Effector memory CD4-positive, alpha-beta T cell (primary cell): ENCODE data around the gene DPYSL4.

Experiments
- DNase-seq, 3 donors: peaks; one replicate each; pipeline ENCODE4 v3.0.0-alpha.2; 2020
- H3K27ac ChIP-seq: 2 replicates; pipeline ENCODE4 v1.7.0; 2013; ENCODE audit warnings: mild to moderate bottlenecking, low read length, moderate library complexity; ENCODE audit not compliant: insufficient read depth, poor library complexity, severe bottlenecking
- H3K27me3 ChIP-seq: replicated peaks from 2 replicates; pipeline ENCODE4 v1.7.0; 2013; ENCODE audit warnings: mild to moderate bottlenecking, low read length; ENCODE audit not compliant: insufficient read depth, control insufficient read depth, poor library complexity, severe bottlenecking
- H3K36me3 ChIP-seq: 2 replicates; pipeline ENCODE4 v1.7.0; 2013; ENCODE audit warnings: mild to moderate bottlenecking, low read length, moderate library complexity; ENCODE audit not compliant: control insufficient read depth, insufficient read depth
- H3K4me1 ChIP-seq: 2 replicates; pipeline ENCODE4 v1.7.0; 2013; ENCODE audit warnings: low read length, mild to moderate bottlenecking; ENCODE audit not compliant: control insufficient read depth, insufficient read depth, poor library complexity, severe bottlenecking
- H3K4me3 ChIP-seq: 2 replicates; pipeline ENCODE4 v1.7.0; 2013; ENCODE audit warnings: low read length, low read depth, mild to moderate bottlenecking; ENCODE audit not compliant: insufficient read depth, poor library complexity, severe bottlenecking
- H3K9me3 ChIP-seq: 2 replicates; pipeline ENCODE4 v1.7.0; 2013; ENCODE audit warnings: mild to moderate bottlenecking, low read length, moderate library complexity; ENCODE audit not compliant: control insufficient read depth

DPYSL4 gene

GRCh38 chr10:132242103-132242840 lies 55.5 kb downstream of the DPYSL4 start:
- Histone ChIP-seq H3K9me3 (no peaks in the 10 kb centered on the region), H3K27me3 (no peaks in the 10 kb centered on the region), H3K27ac (no peak overlapping the region), H3K4me1 (no peaks in the 10 kb centered on the region), H3K36me3 (no peaks in the 10 kb centered on the region), H3K4me3 (no peak overlapping the region)
- no peak for DNase-seq

- H3K4me1 ChIP-seq = no peaks in the 10 kb centered on the region
- no peak for DNase-seq
- no peaks in the 10 kb centered on the region for H3K36me3 ChIP-seq
- no peak overlapping the region for H3K27ac ChIP-seq
- no peak overlapping the region for H3K4me3 ChIP-seq
- no peaks in the 10 kb centered on the region for H3K27me3 ChIP-seq
- H3K9me3 ChIP-seq = no peaks in the 10 kb centered on the region
Observed at GRCh38 chr10:132243141-132243540, 56.4 kb downstream of the DPYSL4 start.

GRCh38 chr10:132243626-132244025 lies 56.9 kb downstream of the DPYSL4 start:
- Histone ChIP-seq H3K4me1 (no peaks in the 10 kb centered on the region), H3K27me3 (no peaks in the 10 kb centered on the region), H3K9me3 (no peaks in the 10 kb centered on the region), H3K27ac (no peak overlapping the region), H3K36me3 (no peaks in the 10 kb centered on the region), H3K4me3 (no peak overlapping the region)
- DNase-seq = no peak

- Histone ChIP-seq H3K27me3 (no peaks in the 10 kb centered on the region), H3K36me3 (no peaks in the 10 kb centered on the region), H3K9me3 (no peaks in the 10 kb centered on the region), H3K4me1 (no peaks in the 10 kb centered on the region), H3K27ac (no peak overlapping the region), H3K4me3 (no peak overlapping the region)
- DNase-seq = no peak
Observed at GRCh38 chr10:132245056-132245455, 58.3 kb downstream of the DPYSL4 start.

GRCh38 chr10:132246296-132246695 lies 59.5 kb downstream of the DPYSL4 start:
- no peaks in the 10 kb centered on the region for H3K36me3 ChIP-seq
- no peak for DNase-seq
- H3K9me3 ChIP-seq = no peaks in the 10 kb centered on the region
- H3K4me3 ChIP-seq = no peak overlapping the region
- no peaks in the 10 kb centered on the region for H3K4me1 ChIP-seq
- H3K27me3 ChIP-seq = no peaks in the 10 kb centered on the region
- H3K27ac ChIP-seq = no peak overlapping the region

- no peaks in the 10 kb centered on the region for H3K4me1 ChIP-seq
- no peak overlapping the region for H3K4me3 ChIP-seq
- DNase-seq = no peak
- no peaks in the 10 kb centered on the region for H3K27me3 ChIP-seq
- H3K9me3 ChIP-seq = no peaks in the 10 kb centered on the region
- no peaks in the 10 kb centered on the region for H3K36me3 ChIP-seq
- H3K27ac ChIP-seq = no peak overlapping the region
Observed at GRCh38 chr10:132247943-132248342, 61.2 kb downstream of the DPYSL4 start.

GRCh38 chr10:132248455-132249225 lies 61.9 kb downstream of the DPYSL4 start:
- DNase-seq = peak; percentile 39 to 60 (median 56)
- no peaks in the 10 kb centered on the region for H3K4me1 ChIP-seq
- no peaks in the 10 kb centered on the region for H3K36me3 ChIP-seq
- H3K9me3 ChIP-seq = no peaks in the 10 kb centered on the region
- no peak overlapping the region for H3K4me3 ChIP-seq
- no peaks in the 10 kb centered on the region for H3K27me3 ChIP-seq
- H3K27ac ChIP-seq = no peak overlapping the region

- H3K36me3 ChIP-seq = no peaks in the 10 kb centered on the region
- DNase-seq = no peak
- H3K27ac ChIP-seq = no peak overlapping the region
- no peak overlapping the region for H3K4me3 ChIP-seq
- no peaks in the 10 kb centered on the region for H3K9me3 ChIP-seq
- no peaks in the 10 kb centered on the region for H3K27me3 ChIP-seq
- no peaks in the 10 kb centered on the region for H3K4me1 ChIP-seq
Observed at GRCh38 chr10:132249226-132249724, 62.5 kb downstream of the DPYSL4 start.

- Histone ChIP-seq H3K27ac (no peak overlapping the region), H3K4me1 (no peaks in the 10 kb centered on the region), H3K36me3 (no peaks in the 10 kb centered on the region), H3K9me3 (no peaks in the 10 kb centered on the region), H3K4me3 (no peak overlapping the region), H3K27me3 (no peaks in the 10 kb centered on the region)
- no peak for DNase-seq
Observed at GRCh38 chr10:132249824-132250375, 63.2 kb downstream of the DPYSL4 start.
